ENCODE data around the gene TM2D3. TPM values are rescaled to one million over a fixed set of nuclear protein-coding genes. Genes with fewer than 3 reads are reported as not detected.

The TM2D3 gene
- total RNA-seq, 2 experiments from 2014 or later = 37.8 to 38.5 TPM

- TF ChIP-seq CTCF (IDR thresholded peaks at IDR 0.05) = no peak
- no peak for DNase-seq
- no peaks in the 10 kb centered on the region for H3K36me3 Mint-ChIP-seq (ENCODE audit: low read depth)
- H3K4me3 Mint-ChIP-seq = no peak overlapping the region
- ChIA-PET CTCF (no interaction called here), POLR2A (no interaction called here)
- no peak for ATAC-seq
- no peak overlapping the region for H3K27ac Mint-ChIP-seq
- no peaks in the 10 kb centered on the region for H3K9me3 Mint-ChIP-seq
- intact Hi-C loops (cut with micrococcal nuclease) = no loop called here
- peaks cover 16% of the 10 kb centered on the region for H3K27me3 Mint-ChIP-seq
- H3K4me1 Mint-ChIP-seq (ENCODE audit: low read depth) = no peaks in the 10 kb centered on the region
Measured at GRCh38 chr15:101604124-101604874, 47.9 kb downstream of the TM2D3 start.

DNA sequence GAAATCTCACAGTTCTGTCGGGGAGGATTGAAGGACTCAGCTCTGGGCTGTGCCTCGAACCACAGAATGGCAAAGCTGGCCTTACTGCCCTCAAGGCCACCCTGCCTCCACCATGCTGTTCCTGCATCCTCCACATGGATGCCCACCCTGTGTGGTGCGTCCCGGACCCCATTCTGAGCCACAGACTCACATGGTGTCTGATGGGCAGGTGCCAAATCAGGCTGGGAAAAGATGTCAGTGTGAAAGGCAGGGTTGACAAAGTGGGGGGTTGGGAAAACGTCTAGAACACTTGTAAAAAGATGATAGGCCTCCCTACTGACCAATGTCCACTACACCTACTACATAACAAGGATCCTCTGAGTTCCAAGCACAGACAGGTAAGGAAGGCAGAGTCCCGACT is 49.4 kb downstream of the TM2D3 start:
- no peaks in the 10 kb centered on the region for H3K36me3 Mint-ChIP-seq (ENCODE audit: low read depth)

DNA sequence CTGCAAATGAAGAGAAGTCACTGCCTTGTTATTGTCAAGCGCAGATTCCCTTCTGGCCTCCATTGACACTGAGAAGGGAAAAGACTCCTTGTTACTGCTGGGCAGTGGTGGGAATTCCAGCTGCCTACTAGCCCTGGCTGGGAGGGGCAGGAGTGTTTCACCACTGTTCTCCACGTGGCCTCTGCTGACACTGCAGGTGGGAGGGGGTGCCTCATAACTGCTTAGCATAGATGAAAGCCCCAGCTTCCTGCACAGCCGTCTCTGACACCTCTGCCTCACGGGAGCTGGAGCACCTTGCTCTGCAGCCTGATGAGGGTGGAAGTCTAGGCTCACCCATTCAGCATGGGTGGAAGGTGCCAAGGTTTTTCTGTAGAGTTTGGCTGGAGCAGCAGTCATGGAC is 52.1 kb downstream of the TM2D3 start:
- no peaks in the 10 kb centered on the region for H3K36me3 Mint-ChIP-seq (ENCODE audit: low read depth)

More for the DNA sequence above, 49.4 kb downstream of the TM2D3 start:
- TF ChIP-seq CTCF (IDR thresholded peaks at IDR 0.05) = no peak
- ChIA-PET CTCF (no interaction called here), POLR2A (no interaction called here)
- Mint-ChIP-seq H3K27me3 (peaks cover 26% of the 10 kb centered on the region), H3K27ac (no peak overlapping the region), H3K4me3 (no peak overlapping the region), H3K4me1 (ENCODE audit: low read depth) (no peaks in the 10 kb centered on the region), H3K9me3 (no peaks in the 10 kb centered on the region)
- ATAC-seq (no peak), DNase-seq (no peak)
- intact Hi-C loops (cut with micrococcal nuclease) = no loop called here

DNA sequence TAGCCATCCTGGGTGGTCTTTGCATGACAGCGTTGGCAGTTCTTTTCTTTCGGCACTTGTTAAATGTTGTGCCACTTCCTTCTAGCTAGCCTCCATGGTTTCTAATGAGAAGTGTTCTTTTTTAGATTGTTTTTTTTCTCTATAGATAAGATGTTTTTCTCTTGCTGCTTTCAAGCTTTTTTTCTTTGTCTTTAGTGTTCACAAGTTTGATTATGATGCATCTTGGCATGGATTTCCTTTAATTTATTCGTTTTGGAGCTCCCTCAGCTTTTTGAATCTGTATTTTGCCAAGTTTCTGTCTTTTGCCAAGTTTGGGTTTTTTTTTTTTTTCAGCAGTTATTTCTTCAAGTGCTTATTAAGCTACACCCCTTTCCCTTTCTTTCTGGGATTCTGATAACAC is 53.1 kb downstream of the TM2D3 start:
- Mint-ChIP-seq H3K27me3 (peaks cover 51% of the 10 kb centered on the region), H3K9me3 (peaks cover 11% of the 10 kb centered on the region), H3K36me3 (ENCODE audit: low read depth) (no peaks in the 10 kb centered on the region), H3K27ac (no peak overlapping the region), H3K4me3 (no peak overlapping the region), H3K4me1 (ENCODE audit: low read depth) (no peaks in the 10 kb centered on the region)
- intact Hi-C loops (cut with micrococcal nuclease) = no loop called here
- DNase-seq (no peak), ATAC-seq (no peak)
- ChIA-PET CTCF (interaction anchor here (0.9 kb wide), 1 partner anchor 43 kb away, joined by 3 read pairs; no protein-coding TSS in a partner anchor), POLR2A (interaction anchor here (0.6 kb wide), 1 partner anchor 1754 kb away, joined by 3 read pairs; no protein-coding TSS in a partner anchor)
- TF ChIP-seq CTCF (IDR thresholded peaks at IDR 0.05) = no peak

More for the DNA sequence above, 52.1 kb downstream of the TM2D3 start:
- DNase-seq = no peak
- ChIA-PET CTCF (no interaction called here), POLR2A (no interaction called here)
- Mint-ChIP-seq H3K4me1 (ENCODE audit: low read depth) (no peaks in the 10 kb centered on the region), H3K4me3 (no peak overlapping the region), H3K27me3 (peaks cover 50% of the 10 kb centered on the region), H3K27ac (no peak overlapping the region), H3K9me3 (peaks cover 11% of the 10 kb centered on the region)
- ATAC-seq = no peak
- intact Hi-C loops (cut with micrococcal nuclease) = no loop called here
- no peak for TF ChIP-seq CTCF (IDR thresholded peaks at IDR 0.05)

GRCh38 chr15:101597360-101597928 is 54.7 kb downstream of the TM2D3 start:
- DNase-seq (no peak), ATAC-seq (no peak)
- Mint-ChIP-seq H3K27ac (no peak overlapping the region), H3K36me3 (ENCODE audit: low read depth) (no peaks in the 10 kb centered on the region), H3K4me3 (no peak overlapping the region), H3K9me3 (peaks cover 11% of the 10 kb centered on the region), H3K4me1 (ENCODE audit: low read depth) (no peaks in the 10 kb centered on the region), H3K27me3 (peaks cover 54% of the 10 kb centered on the region)
- ChIA-PET CTCF (no interaction called here), POLR2A (no interaction called here)
- no peak for TF ChIP-seq CTCF (IDR thresholded peaks at IDR 0.05)
- intact Hi-C loops (cut with micrococcal nuclease) = no loop called here

All from activated CD8-positive, alpha-beta T cell treated with anti-CD3 and anti-CD28 coated beads for 36 hours (primary cell).